HCT116 (cell line): ENCODE data around the gene DPP10. TPM values are rescaled to one million over a fixed set of nuclear protein-coding genes. Genes with fewer than 3 reads are reported as not detected.

Experiments
- ATAC-seq: fragments of 200-7000 bp; cut with Tn5 transposase; 2 replicates; pipeline ENCODE4 v1.9.1; 2020; ENCODE audit warnings: mild to moderate bottlenecking, moderate library complexity
- BruUV-seq: library from RNA; stranded (reverse); fragments of 400-500 nt; replicated peaks from 2 replicates; lab custom pipeline; 2021; lab: Mats Ljungman, UMichigan
- CTCF ChIA-PET: fragments of 300-600 bp; sonication (Branson Sonifier 250); formaldehyde crosslinking; loops from one replicate; lab custom pipeline; 2021; ENCODE audit warnings: antibody characterized with exemption; lab: Charles Lee
- POLR2A ChIA-PET: fragments of 300-600, 350-600 bp; sonication (Branson Sonifier 250); formaldehyde crosslinking; loops from one replicate; lab custom pipeline; 2021; ENCODE audit warnings: antibody characterized with exemption; lab: Charles Lee
- RAD21 ChIA-PET, 2 experiments: fragments of 300-600 bp; sonication (Branson Sonifier 250); formaldehyde crosslinking; loops; one replicate each; lab custom pipeline; 2023; ENCODE audit warnings: low total read pairs in 2 of 2; ENCODE audit not compliant: uncharacterized antibody in 2 of 2, unreplicated experiment in 2 of 2, low non-redundant PET in 1 of 2; lab: Charles Lee
- DNase-seq: peaks from one replicate; pipeline ENCODE4 v3.0.0-alpha.2; 2010; ENCODE audit warnings: low read depth, low spot score
- H2AFZ ChIP-seq: fragments of 200-600 bp; shearing (Covaris generic), sonication (generic); 2 replicates; pipeline ENCODE4 v1.6.1; 2017; ENCODE audit warnings: low read depth, mixed run types, mixed read lengths, antibody characterized with exemption, low read length; ENCODE audit not compliant: poor library complexity, severe bottlenecking
- H3K27ac ChIP-seq: 2 replicates; pipeline ENCODE4 v1.5.1; 2012; ENCODE audit warnings: low read depth, low read length
- H3K27me3 ChIP-seq: fragments of 200-600 bp; sonication (generic); 2 replicates; pipeline ENCODE4 v1.6.1; 2016; ENCODE audit warnings: mixed run types, low read length, mixed read lengths; ENCODE audit not compliant: insufficient read depth
- H3K36me3 ChIP-seq, 2 experiments: fragments of 200-500 bp in 1 of 2; fragments of 200-600 bp in 1 of 2; sonication (Bioruptor generic) in 1 of 2; sonication (generic) in 1 of 2; 2 replicates each; pipeline versions ENCODE4 v1.5.1 to v1.6.1; 2014 to 2016; ENCODE audit warnings: low read length in 2 of 2, inconsistent platforms in 1 of 2, mixed read lengths in 1 of 2, mixed run types in 1 of 2; ENCODE audit not compliant: insufficient read depth in 2 of 2, control insufficient read depth in 1 of 2
- H3K4me1 ChIP-seq, 2 experiments: fragments of 200-600 bp in 1 of 2; sonication (generic) in 1 of 2; 2 replicates each; pipeline versions ENCODE4 v1.5.1 to v1.6.1; 2012 to 2017; ENCODE audit warnings: low read length in 2 of 2, inconsistent platforms in 1 of 2, mild to moderate bottlenecking in 1 of 2, mixed read lengths in 1 of 2, mixed run types in 1 of 2, moderate library complexity in 1 of 2; ENCODE audit not compliant: insufficient read depth in 2 of 2, control insufficient read depth in 1 of 2
- H3K4me2 ChIP-seq: fragments of 200-600 bp; sonication (generic); 2 replicates; pipeline ENCODE4 v1.6.1; 2017; ENCODE audit warnings: mixed run types, low read length, mixed read lengths
- H3K4me3 ChIP-seq, 2 experiments: fragments of 200-600 bp in 1 of 2; sonication (generic) in 1 of 2; replicated peaks in 1 of 2; 2 replicates each; pipeline ENCODE4 v1.5.1; 2011 to 2016; ENCODE audit warnings: low read length in 2 of 2, control low read depth in 1 of 2, low read depth in 1 of 2, mild to moderate bottlenecking in 1 of 2, mixed read lengths in 1 of 2, mixed run types in 1 of 2
- H3K79me2 ChIP-seq: fragments of 200-600 bp; sonication (generic); 2 replicates; pipeline ENCODE4 v1.6.1; 2017; ENCODE audit warnings: mild to moderate bottlenecking, mixed run types, low read length, moderate library complexity, mixed read lengths; ENCODE audit not compliant: insufficient read depth
- H3K9ac ChIP-seq: fragments of 200-600 bp; sonication (generic); 2 replicates; pipeline ENCODE4 v1.6.1; 2016; ENCODE audit warnings: low read length, mixed read lengths
- H3K9me2 ChIP-seq: fragments of 200-600 bp; sonication (generic), shearing (Covaris generic); 2 replicates; pipeline ENCODE4 v1.6.1; 2017; ENCODE audit warnings: mixed run types, mild to moderate bottlenecking, moderate library complexity; ENCODE audit not compliant: insufficient read depth
- H3K9me3 ChIP-seq, 2 experiments: fragments of 200-500 bp in 1 of 2; fragments of 200-600 bp in 1 of 2; sonication (Bioruptor generic) in 1 of 2; sonication (generic) in 1 of 2; 2 replicates each; pipeline ENCODE4 v1.6.1; 2014 to 2017; ENCODE audit warnings: low read length in 2 of 2, mixed read lengths in 2 of 2, inconsistent platforms in 1 of 2, low read depth in 1 of 2, mild to moderate bottlenecking in 1 of 2, mixed run types in 1 of 2, moderate library complexity in 1 of 2; ENCODE audit not compliant: control insufficient read depth in 1 of 2, insufficient read depth in 1 of 2
- H4K20me1 ChIP-seq: fragments of 200-600 bp; sonication (generic), shearing (Covaris generic); 2 replicates; pipeline ENCODE4 v1.6.1; 2017; ENCODE audit warnings: mixed run types, mild to moderate bottlenecking, moderate library complexity; ENCODE audit not compliant: insufficient read depth
- CBX3 ChIP-seq: IDR thresholded peaks from 2 replicates; pipeline ENCODE4 v1.6.1; 2012; ENCODE audit warnings: low read depth
- CEBPB ChIP-seq: IDR thresholded peaks from 2 replicates; pipeline ENCODE4 v1.6.1; 2012; ENCODE audit warnings: low read depth
- EGR1 ChIP-seq: IDR thresholded peaks from 2 replicates; pipeline ENCODE4 v1.6.1; 2012; ENCODE audit warnings: low read depth
- ELF1 ChIP-seq: IDR thresholded peaks from 2 replicates; pipeline ENCODE4 v1.6.1; 2012; ENCODE audit warnings: low read depth, borderline replicate concordance
- EZH2 ChIP-seq: fragments of 200-600 bp; sonication (generic); IDR thresholded peaks from 2 replicates; pipeline ENCODE4 v1.6.1; 2017; ENCODE audit warnings: antibody characterized with exemption, mixed run types
- EZH2phosphoT487 ChIP-seq: fragments of 200-600 bp; IDR thresholded peaks from 2 replicates; pipeline ENCODE4 v1.6.1; 2018; ENCODE audit warnings: antibody characterized with exemption, borderline replicate concordance
- FOSL1 ChIP-seq: IDR thresholded peaks from 2 replicates; pipeline ENCODE4 v1.6.1; 2012; ENCODE audit warnings: low read depth
- JUND ChIP-seq: IDR thresholded peaks from 2 replicates; pipeline ENCODE4 v1.6.1; 2012
- MAX ChIP-seq: IDR thresholded peaks from 2 replicates; pipeline ENCODE4 v1.6.1; 2012
- POLR2A ChIP-seq: IDR thresholded peaks from 2 replicates; pipeline ENCODE4 v1.7.0; 2011; ENCODE audit warnings: borderline replicate concordance; ENCODE audit not compliant: insufficient read depth, insufficient read length; ENCODE audit errors: extremely low read depth
- POLR2AphosphoS5 ChIP-seq: IDR thresholded peaks from 2 replicates; pipeline ENCODE4 v1.6.1; 2011; ENCODE audit warnings: mild to moderate bottlenecking, low read depth, low read length, moderate library complexity
- SIN3A ChIP-seq: IDR thresholded peaks from 2 replicates; pipeline ENCODE4 v1.6.1; 2012; ENCODE audit warnings: low read depth
- SP1 ChIP-seq: IDR thresholded peaks from 2 replicates; pipeline ENCODE4 v1.6.1; 2012; ENCODE audit warnings: low read depth
- YY1 ChIP-seq: IDR thresholded peaks from 2 replicates; pipeline ENCODE4 v1.6.1; 2011; ENCODE audit warnings: low read length, low read depth, moderate library complexity, mild to moderate bottlenecking; ENCODE audit not compliant: insufficient replicate concordance; ENCODE audit errors: extremely low read depth
- ZNF274 ChIP-seq: fragments of 200-500 bp; sonication (Bioruptor generic); IDR thresholded peaks from 2 replicates; pipeline ENCODE4 v1.6.1; 2014; ENCODE audit warnings: mild to moderate bottlenecking, low read depth, low read length, inconsistent platforms
- intact Hi-C: fragments of 100-400 bp; cut with micrococcal nuclease; formaldehyde crosslinking; loops from 2 replicates; pipeline ENCODE4 v1.10.0; 2022
- total RNA-seq: library from RNA; stranded (reverse); gene quantifications from one replicate; pipeline ENCODE4 v1.2.1, GENCODE V29; 2021; ENCODE audit not compliant: unreplicated experiment
- TF ChIP-seq, protein P1 (sequence below), 3 experiments: fragments of 200-600 bp in 1 of 3; sonication (generic) in 1 of 3; IDR thresholded peaks in 2 of 3; conservative IDR thresholded peaks in 1 of 3; 2 replicates each; pipeline ENCODE4 v1.5.1; 2012 to 2017; ENCODE audit warnings: low read depth in 2 of 3, low read length in 2 of 3, antibody characterized with exemption in 1 of 3, borderline replicate concordance in 1 of 3, control low read depth in 1 of 3, mild to moderate bottlenecking in 1 of 3, mixed read lengths in 1 of 3, mixed run types in 1 of 3, moderate library complexity in 1 of 3; ENCODE audit not compliant: insufficient read depth in 1 of 3

DPP10 gene
- total RNA-seq, 1 experiment from 2014 or later = not detected

DNA sequence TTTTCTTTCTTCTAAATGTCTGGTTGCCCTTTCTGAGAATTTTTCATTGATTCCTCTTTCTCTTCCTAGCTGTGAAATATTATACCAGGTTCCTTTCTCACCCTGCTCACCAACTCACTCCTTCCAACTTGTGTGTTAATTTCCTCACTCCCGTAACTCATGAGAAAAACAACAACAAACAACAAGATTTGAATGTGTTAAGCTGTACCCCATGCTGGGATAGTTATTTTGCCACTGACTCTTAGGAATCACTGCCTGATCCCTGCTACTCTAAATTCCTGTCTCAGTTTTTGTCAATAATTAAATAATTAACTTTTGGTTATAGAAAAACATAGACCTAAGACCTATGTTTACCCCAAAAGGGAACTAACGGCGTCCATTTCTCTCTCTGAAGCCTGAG lies 242.7 kb downstream of the DPP10 start (continued):
- TF ChIP-seq SIN3A (no peak), SP1 (no peak), MAX (no peak), POLR2AphosphoS5 (no peak)
- TF ChIP-seq, protein P1, sequence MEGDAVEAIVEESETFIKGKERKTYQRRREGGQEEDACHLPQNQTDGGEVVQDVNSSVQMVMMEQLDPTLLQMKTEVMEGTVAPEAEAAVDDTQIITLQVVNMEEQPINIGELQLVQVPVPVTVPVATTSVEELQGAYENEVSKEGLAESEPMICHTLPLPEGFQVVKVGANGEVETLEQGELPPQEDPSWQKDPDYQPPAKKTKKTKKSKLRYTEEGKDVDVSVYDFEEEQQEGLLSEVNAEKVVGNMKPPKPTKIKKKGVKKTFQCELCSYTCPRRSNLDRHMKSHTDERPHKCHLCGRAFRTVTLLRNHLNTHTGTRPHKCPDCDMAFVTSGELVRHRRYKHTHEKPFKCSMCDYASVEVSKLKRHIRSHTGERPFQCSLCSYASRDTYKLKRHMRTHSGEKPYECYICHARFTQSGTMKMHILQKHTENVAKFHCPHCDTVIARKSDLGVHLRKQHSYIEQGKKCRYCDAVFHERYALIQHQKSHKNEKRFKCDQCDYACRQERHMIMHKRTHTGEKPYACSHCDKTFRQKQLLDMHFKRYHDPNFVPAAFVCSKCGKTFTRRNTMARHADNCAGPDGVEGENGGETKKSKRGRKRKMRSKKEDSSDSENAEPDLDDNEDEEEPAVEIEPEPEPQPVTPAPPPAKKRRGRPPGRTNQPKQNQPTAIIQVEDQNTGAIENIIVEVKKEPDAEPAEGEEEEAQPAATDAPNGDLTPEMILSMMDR (IDR thresholded peaks at IDR 0.05 in 2 of 3, conservative IDR thresholded peaks at IDR 0.05 in 1 of 3; ENCODE audit: borderline replicate concordance in 1 of 3, insufficient read depth in 1 of 3, low read depth in 2 of 3, low read length in 2 of 3) = no peak

- Histone ChIP-seq H3K4me1 (no peaks in the 10 kb centered on the region), H4K20me1 (no peaks in the 10 kb centered on the region), H3K9ac (no peak overlapping the region), H3K9me2 (no peaks in the 10 kb centered on the region), H3K4me2 (no peak overlapping the region), H2AFZ (no peak overlapping the region), H3K27me3 (no peaks in the 10 kb centered on the region), H3K4me3 (no peak overlapping the region), H3K79me2 (no peaks in the 10 kb centered on the region), H3K36me3 (no peaks in the 10 kb centered on the region), H3K9me3 (peaks cover 5 to 30% of the 10 kb centered on the region in 2 experiments; a peak in 2 of 4 replicates), H3K27ac (no peak overlapping the region)
- ChIA-PET CTCF (no interaction called here), POLR2A (no interaction called here), RAD21 (no interaction called here)
- ATAC-seq (no peak), DNase-seq (no peak)
- BruUV-seq = no TSS peak
- intact Hi-C loops = no loop called here
- TF ChIP-seq, protein P1 (IDR thresholded peaks at IDR 0.05 in 2 of 3, conservative IDR thresholded peaks at IDR 0.05 in 1 of 3; ENCODE audit: borderline replicate concordance in 1 of 3, insufficient read depth in 1 of 3, low read depth in 2 of 3, low read length in 2 of 3) = no peak
- TF ChIP-seq MAX (no peak), ELF1 (no peak), YY1 (no peak), ZNF274 (no peak), CBX3 (no peak), EZH2 (no peak), EZH2phosphoT487 (no peak), SIN3A (no peak), CEBPB (no peak), POLR2A (no peak), JUND (no peak), SP1 (no peak), EGR1 (no peak), POLR2AphosphoS5 (no peak), FOSL1 (no peak)
Observed at GRCh38 chr2:114688241-114688640, 245.8 kb downstream of the DPP10 start.
